Loucy (cell line): Measurements from ENCODE around the gene CYTH1.

Source experiments
- CTCF ChIP-seq: fragments of 200-600 bp; sonication (generic); conservative IDR thresholded peaks from 2 replicates; pipeline ENCODE4 v1.5.1; 2014; ENCODE audit warnings: mild to moderate bottlenecking, antibody characterized with exemption, low read length
- EZH2phosphoT487 ChIP-seq: fragments of 200-600 bp; IDR thresholded peaks from 2 replicates; pipeline ENCODE4 v1.6.1; 2018; ENCODE audit warnings: antibody characterized with exemption, mild to moderate bottlenecking, moderate library complexity, borderline replicate concordance

DNA sequence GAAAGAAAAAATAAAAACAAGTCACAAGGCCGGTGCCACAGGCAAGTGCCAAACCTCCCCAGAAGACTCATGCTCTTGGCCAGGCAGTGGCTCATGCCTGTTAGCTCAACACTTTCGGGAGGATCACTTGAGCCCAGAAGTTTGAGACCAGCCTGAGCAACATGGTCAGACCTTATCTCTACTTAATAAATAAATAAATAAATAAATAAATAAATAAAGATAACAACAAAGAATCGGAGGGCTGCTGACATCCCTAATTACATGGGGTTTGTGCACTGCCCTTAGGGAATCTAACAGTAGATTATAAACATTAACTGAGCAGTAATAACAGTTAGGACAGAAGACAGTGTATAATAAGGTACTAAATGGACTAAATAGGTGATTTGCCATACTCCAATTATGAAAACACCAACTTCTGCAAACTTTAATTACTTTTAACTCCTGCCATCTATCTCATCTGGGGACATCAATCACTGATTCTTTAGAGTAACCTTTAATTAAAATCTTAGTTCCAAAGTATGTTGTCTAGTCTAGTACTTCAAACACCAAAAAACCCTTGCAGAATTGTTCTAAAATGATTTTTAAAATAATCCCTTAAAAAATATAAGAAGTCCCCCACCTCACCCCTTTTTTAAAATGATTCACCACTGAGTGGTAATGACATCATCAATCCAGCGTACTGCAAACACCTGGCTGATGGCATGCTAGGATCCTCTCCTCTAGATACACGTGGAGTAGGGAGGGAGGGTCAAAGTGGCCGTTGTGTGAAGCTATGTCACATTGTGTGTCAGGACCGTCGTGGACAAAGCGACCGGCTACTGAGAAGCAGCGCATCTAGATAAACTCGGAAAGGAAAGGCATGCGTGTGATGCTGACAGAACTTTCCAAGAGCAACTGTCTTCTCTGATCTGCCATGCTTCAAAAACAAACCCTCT lies 28.5 kb downstream of the CYTH1 start:
- TF ChIP-seq EZH2phosphoT487 (no peak), CTCF (no peak)
